Kidney epithelial cell (primary cell): ENCODE data around the gene PRKAR2B. TPM values are rescaled to one million over a fixed set of nuclear protein-coding genes. Genes with fewer than 3 reads are reported as not detected.

Experiments
- DNase-seq: peaks from one replicate; pipeline ENCODE4 v3.0.0-alpha.2; 2010; ENCODE audit warnings: low read depth
- H3K27me3 ChIP-seq: 2 replicates; pipeline ENCODE4 v1.6.0; 2011; ENCODE audit warnings: low read length; ENCODE audit not compliant: control insufficient read depth, insufficient read depth
- H3K36me3 ChIP-seq: 2 replicates; pipeline ENCODE4 v1.5.1; 2011; ENCODE audit warnings: low read length; ENCODE audit not compliant: control insufficient read depth, insufficient read depth
- H3K4me3 ChIP-seq: 2 replicates; pipeline ENCODE4 v1.5.1; 2011; ENCODE audit warnings: low read depth, mild to moderate bottlenecking, control low read depth, low read length
- total RNA-seq: library from RNA; depleted of rRNA; stranded (reverse); fragments of >200 nt; gene quantifications from 2 replicates; pipeline ENCODE4 v1.2.3, GENCODE V29; 2015
- TF ChIP-seq, protein P1 (sequence below): IDR thresholded peaks from 2 replicates; pipeline ENCODE4 v1.5.1; 2011; ENCODE audit warnings: mild to moderate bottlenecking, moderate library complexity, low read length, control low read depth, inconsistent platforms; ENCODE audit not compliant: insufficient read depth, poor library complexity, severe bottlenecking

PRKAR2B gene
- total RNA-seq, 1 donor from 2014 or later, result 3.7 TPM

DNA sequence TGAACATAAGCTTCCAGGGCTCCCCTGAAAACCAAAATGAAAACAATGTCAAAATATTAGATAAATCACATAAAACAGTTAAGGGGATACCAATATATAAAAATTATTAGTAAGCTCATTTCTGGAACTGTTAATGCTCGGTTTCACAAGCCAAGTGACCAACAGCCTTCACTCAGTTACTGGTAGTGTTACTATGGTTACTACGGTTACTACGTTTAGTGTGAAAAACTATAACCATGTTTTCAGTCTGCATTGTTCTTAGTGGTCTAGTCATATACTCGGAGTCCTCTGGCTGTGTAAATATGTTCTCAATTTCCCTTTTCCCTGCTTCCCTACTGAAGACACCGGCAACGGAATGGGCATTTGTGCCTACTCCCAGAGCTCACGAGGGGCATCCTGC, 159.1 kb downstream of the PRKAR2B start:
- no peaks in the 10 kb centered on the region for H3K36me3 ChIP-seq
- H3K27me3 ChIP-seq, result no peaks in the 10 kb centered on the region
- no peak for DNase-seq
- TF ChIP-seq, protein P1, sequence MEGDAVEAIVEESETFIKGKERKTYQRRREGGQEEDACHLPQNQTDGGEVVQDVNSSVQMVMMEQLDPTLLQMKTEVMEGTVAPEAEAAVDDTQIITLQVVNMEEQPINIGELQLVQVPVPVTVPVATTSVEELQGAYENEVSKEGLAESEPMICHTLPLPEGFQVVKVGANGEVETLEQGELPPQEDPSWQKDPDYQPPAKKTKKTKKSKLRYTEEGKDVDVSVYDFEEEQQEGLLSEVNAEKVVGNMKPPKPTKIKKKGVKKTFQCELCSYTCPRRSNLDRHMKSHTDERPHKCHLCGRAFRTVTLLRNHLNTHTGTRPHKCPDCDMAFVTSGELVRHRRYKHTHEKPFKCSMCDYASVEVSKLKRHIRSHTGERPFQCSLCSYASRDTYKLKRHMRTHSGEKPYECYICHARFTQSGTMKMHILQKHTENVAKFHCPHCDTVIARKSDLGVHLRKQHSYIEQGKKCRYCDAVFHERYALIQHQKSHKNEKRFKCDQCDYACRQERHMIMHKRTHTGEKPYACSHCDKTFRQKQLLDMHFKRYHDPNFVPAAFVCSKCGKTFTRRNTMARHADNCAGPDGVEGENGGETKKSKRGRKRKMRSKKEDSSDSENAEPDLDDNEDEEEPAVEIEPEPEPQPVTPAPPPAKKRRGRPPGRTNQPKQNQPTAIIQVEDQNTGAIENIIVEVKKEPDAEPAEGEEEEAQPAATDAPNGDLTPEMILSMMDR, result no peak
- no peak overlapping the region for H3K4me3 ChIP-seq

DNA sequence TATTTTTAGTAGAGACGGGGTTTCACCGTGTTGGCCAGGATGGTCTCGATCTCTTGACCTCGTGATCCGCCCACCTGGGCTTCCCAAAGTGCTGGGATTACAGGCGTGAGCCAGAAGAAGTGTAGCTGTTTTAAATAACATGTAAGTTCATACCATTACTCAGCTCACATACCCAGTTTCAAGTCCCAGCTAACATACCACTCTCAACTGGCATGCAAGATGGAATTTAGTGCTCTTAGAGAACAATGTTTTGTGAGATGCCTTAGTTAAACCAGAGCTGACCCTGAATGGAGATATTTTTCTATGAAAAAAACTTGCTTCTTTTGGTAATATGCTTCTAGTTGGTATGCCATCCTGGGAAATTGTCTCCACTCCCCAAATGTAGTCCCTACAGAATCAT, 161.6 kb downstream of the PRKAR2B start:
- TF ChIP-seq, protein P1, result no peak
- no peak overlapping the region for H3K4me3 ChIP-seq
- H3K36me3 ChIP-seq, result no peaks in the 10 kb centered on the region
- no peak for DNase-seq
- no peaks in the 10 kb centered on the region for H3K27me3 ChIP-seq

DNA sequence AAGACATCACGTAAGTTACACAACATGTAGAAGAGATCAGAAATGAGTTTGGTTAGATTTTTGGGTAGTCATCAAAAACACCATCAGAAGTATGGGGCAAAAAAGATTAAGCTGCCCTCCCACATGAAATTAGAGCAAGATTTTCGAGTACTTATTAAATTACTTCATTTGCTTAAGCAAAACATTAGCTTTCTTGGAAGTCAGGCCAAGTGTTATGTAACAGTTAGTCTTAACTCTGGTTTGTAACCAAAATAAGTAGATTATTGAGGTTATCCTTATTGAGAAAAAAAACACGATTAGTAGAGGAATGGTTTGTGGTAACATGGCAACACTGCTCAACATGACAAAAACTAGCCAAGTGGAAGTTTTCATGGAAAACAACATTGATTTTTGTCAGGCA, 162.2 kb downstream of the PRKAR2B start:
- Histone ChIP-seq H3K36me3 (no peaks in the 10 kb centered on the region), H3K4me3 (no peak overlapping the region), H3K27me3 (no peaks in the 10 kb centered on the region)
- TF ChIP-seq, protein P1, result no peak
- DNase-seq, result no peak

DNA sequence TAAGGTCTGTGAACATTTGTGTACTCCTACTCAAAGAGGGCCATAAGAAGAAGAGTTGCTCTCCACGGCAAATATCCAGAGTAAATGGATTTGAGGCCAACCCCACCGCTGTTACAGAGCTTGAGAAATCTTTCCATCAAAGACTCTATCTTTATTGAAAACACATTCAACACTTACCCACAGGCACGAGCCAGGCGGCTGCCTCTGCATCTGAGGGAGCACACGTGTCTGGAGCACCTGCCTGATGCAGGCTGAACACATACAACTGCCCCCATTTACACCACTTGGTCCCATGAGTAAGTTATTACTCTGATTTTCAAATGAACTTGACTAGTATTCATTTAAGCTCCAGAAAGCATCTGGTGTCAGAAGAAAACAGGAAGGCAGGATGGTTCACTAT, 163.0 kb downstream of the PRKAR2B start:
- Histone ChIP-seq H3K4me3 (no peak overlapping the region), H3K27me3 (no peaks in the 10 kb centered on the region), H3K36me3 (no peaks in the 10 kb centered on the region)
- DNase-seq, result no peak
- TF ChIP-seq, protein P1, result no peak

DNA sequence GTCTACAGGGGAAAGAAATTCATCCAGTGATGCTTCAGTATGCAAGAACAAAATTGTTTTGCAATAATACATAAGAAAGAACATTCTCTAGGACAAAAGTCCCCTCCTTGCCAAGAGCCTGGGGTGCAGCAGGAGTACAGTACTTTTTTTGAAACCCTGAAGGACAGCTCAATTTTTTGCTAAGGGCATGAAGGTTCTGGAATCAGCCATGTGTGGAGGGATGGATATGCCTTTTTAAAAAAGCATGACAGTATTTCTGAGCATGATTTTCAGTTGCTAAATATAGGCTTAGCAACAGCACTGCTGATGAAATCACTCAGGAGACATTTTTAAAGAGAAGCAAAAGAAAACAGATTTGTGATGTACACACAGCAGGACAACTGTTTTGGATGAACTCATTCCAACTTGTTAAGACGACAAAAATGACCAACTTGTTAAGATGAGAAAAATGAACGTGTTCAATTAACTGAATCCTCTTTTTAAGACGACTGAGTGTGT, 163.6 kb downstream of the PRKAR2B start:
- TF ChIP-seq, protein P1, result no peak
- DNase-seq, result no peak
- no peak overlapping the region for H3K4me3 ChIP-seq
- no peaks in the 10 kb centered on the region for H3K36me3 ChIP-seq
- H3K27me3 ChIP-seq, result no peaks in the 10 kb centered on the region

DNA sequence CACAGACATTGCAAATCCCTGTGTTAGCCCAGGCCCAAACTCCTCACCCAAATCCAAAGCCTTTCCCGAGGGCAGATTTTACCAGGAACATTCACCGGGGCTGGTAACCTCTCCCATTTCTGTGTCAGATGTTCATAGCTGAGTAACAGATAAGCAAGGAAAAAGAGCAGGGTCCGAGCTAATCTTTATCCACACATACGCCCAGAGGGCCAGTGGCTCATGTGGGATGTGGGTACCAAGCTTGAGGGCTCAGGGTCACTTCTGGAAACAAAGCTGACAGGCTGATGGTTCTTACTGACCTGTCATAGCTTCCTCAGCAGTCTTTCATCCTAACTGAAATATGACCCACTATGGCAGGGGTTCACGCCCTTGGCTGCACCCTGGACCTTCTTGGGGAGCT, 164.1 kb downstream of the PRKAR2B start:
- Histone ChIP-seq H3K27me3 (no peaks in the 10 kb centered on the region), H3K4me3 (no peak overlapping the region), H3K36me3 (no peaks in the 10 kb centered on the region)
- TF ChIP-seq, protein P1, result no peak
- no peak for DNase-seq
